ENCODE results near the gene EIPR1. TPM values are rescaled to one million over a fixed set of nuclear protein-coding genes. Genes with fewer than 3 reads are reported as not detected.

EIPR1 gene
- total RNA-seq, 1 experiment from 2014 or later, result 27.8 TPM

GRCh38 chr2:3356799-3357198, 20.8 kb downstream of the EIPR1 start:
- TF ChIP-seq CTCF (conservative IDR thresholded peaks at IDR 0.05), result no peak
- Histone ChIP-seq H2BK120ac (ENCODE audit: low read depth, low read length, poor library complexity, severe bottlenecking) (no peak overlapping the region), H3K14ac (ENCODE audit: insufficient read depth, low read length) (no peak overlapping the region), H3K56ac (ENCODE audit: insufficient read length, low read depth, low read length) (no peak overlapping the region), H3K27me3 (ENCODE audit: insufficient read depth, low read length) (no peaks in the 10 kb centered on the region), H3T11ph (ENCODE audit: low read length) (no peak overlapping the region), H3K9ac (ENCODE audit: extremely low read depth, insufficient read length, low read length) (no peak overlapping the region), H2BK15ac (ENCODE audit: low read depth, low read length) (no peak overlapping the region), H4K8ac (replicated peaks; ENCODE audit: insufficient read length, low read depth, low read length) (no peak overlapping the region), H3K79me1 (ENCODE audit: insufficient read depth, low read depth, low read length, poor library complexity, severe bottlenecking) (no peaks in the 10 kb centered on the region), H2AFZ (ENCODE audit: low read length) (no peak overlapping the region), H3K4ac (ENCODE audit: low read depth, low read length) (no peak overlapping the region), H3K4me2 (ENCODE audit: insufficient read depth, insufficient read length, low read length) (no peak overlapping the region), H3K4me1 (ENCODE audit: insufficient read depth, low read length) (no peaks in the 10 kb centered on the region; the same call in 1 of the 2 replicates), H3K23ac (ENCODE audit: insufficient read length, low read depth, low read length) (no peak overlapping the region), H4K5ac (ENCODE audit: insufficient read length, low read depth, low read length) (no peak overlapping the region), H2AK5ac (ENCODE audit: insufficient read length, low read length) (no peak overlapping the region), H3K18ac (ENCODE audit: insufficient read length, low read depth, low read length) (no peak overlapping the region), H2BK5ac (ENCODE audit: insufficient read length, low read length) (no peak overlapping the region), H4K20me1 (ENCODE audit: control insufficient read depth, insufficient read depth, insufficient read length) (no peaks in the 10 kb centered on the region), H3K27ac (ENCODE audit: insufficient read length, low read depth, low read length) (no peak overlapping the region), H3K79me2 (ENCODE audit: insufficient read depth, low read length) (peaks cover 4% of the 10 kb centered on the region; the same call in 1 of the 2 replicates), H3K23me2 (ENCODE audit: insufficient read length, low read depth, low read length, poor library complexity, severe bottlenecking) (no peaks in the 10 kb centered on the region), H3K9me3 (ENCODE audit: control insufficient read depth, low read depth, low read length) (no peaks in the 10 kb centered on the region), H2BK12ac (ENCODE audit: insufficient read length, low read depth, low read length) (no peak overlapping the region), H4K91ac (ENCODE audit: insufficient read length, low read depth, low read length) (no peak overlapping the region), H2BK20ac (ENCODE audit: low read depth, low read length, poor library complexity, severe bottlenecking) (no peak overlapping the region)
- peaks cover 18 to 25% of the 10 kb centered on the region in 2 experiments for H3K4me1 Mint-ChIP-seq
- H3K27ac Mint-ChIP-seq, result peak overlapping the region in 2 of 3 experiments; percentile 84 to 93; a peak in 3 of 7 replicates
- H3K9me3 Mint-ChIP-seq, result peaks cover 0 to 3% of the 10 kb centered on the region in 2 experiments; a peak in 2 of 5 replicates
- DNase-seq, result no peak
- no peaks in the 10 kb centered on the region for H3K27me3 Mint-ChIP-seq (ENCODE audit: low read depth)
- peaks cover 16 to 21% (median 20%) of the 10 kb centered on the region in 3 experiments; a peak in 6 of 7 replicates for H3K36me3 Mint-ChIP-seq (ENCODE audit: insufficient read depth in 1 of 3, low read depth in 3 of 3)
- no CpG with 5 or more reads among the region's 2 CpGs for WGBS (ENCODE audit: extremely low coverage, insufficient read length, low lambda C conversion rate)
- H3K4me3 Mint-ChIP-seq, result no peak overlapping the region
